HG02970 (cell line): ENCODE measurements around the gene C16orf46.
A peak's percentile ranks its signal among the peaks of the same experiment; 100 is the strongest.

Experiments
- ATAC-seq: cut with Tn5 transposase; IDR thresholded peaks from one replicate; pipeline ENCODE4 v1.9.1; 2021; ENCODE audit warnings: mild to moderate bottlenecking, moderate library complexity, moderate number of reproducible peaks; ENCODE audit not compliant: unreplicated experiment, low FRiP score

The C16orf46 gene

GRCh38 chr16:81080233-81080632 is 3.2 kb upstream of the C16orf46 start:
- ATAC-seq, result no peak

- peak; percentile 84 for ATAC-seq
Observed at GRCh38 chr16:81076566-81077075, 417 bp downstream of the C16orf46 start.

DNA sequence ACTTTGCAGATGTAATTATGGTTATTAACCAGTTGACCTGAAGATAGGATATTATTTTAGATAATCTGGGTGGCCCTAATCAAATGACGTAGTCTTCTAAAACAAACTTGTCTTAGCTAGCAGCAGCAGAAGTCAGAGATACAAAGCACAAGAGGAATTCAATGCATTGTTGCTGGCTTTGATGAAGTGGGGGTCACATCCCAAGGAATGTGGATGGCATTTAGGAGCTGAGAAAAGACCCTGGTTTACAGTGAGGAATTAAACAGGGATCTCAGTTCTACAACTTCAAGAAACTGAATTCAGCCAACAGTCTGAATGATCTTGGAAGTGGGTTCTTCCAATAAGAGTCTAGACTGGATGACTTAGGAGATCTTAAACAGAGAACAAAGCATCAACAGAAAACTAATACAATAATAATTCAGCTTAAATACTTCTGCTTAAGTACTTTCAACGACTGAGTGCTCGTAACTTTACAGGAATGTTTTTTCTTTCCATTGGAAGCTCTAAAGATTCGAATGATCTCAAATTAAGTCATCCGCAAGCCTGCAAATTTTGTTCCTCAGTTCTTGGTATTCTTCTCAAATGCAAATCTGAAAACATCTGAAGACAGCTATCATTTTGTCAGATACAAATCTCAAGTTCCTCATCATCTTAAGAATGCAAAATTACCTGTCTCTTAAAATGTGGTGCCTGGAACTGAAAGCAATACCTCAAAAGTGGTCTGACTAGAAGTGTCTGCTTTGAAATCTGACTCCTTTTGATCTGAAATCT is 3.3 kb downstream of the C16orf46 start:
- no peak for ATAC-seq

DNA sequence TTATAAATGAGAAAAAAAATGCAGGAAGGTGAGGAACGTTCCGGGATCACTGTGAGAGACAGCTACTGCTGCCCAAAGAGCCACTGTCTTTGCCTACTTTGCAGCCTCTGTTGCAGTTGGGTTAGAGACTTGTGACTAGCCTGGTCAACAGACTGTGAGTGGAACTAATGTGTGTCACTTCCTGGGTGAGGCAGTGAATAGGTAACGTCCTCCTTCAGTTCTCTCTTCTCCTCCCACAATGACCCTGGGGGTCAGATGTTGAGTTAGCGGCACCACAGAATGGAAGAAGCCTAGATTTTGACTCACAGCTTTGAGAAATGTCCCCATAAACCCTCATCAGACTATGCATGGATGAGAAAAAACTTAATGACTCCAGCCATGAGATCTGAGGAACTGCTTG is 5.2 kb downstream of the C16orf46 start:
- no peak for ATAC-seq

DNA sequence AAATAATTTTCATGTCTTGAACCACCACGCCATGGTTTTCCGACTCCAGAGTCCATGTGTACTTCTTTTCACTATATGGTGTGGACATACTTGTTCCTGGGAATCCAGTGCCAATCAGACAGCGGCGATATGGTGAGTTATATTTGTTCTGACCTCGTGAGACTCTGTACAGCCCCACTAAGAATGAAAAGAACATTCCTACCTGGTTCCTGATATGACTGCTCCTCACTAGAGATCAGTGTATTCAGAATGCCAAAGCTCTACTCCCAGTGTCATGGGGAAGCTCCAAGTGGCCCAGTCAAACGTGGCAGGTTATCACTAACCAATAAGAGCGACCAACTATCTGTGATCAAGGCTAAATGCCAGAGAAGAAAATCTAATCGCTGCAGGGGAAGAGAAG is 6.1 kb downstream of the C16orf46 start:
- no peak for ATAC-seq

- no peak for ATAC-seq
Observed at GRCh38 chr16:81069063-81069462, 8.0 kb downstream of the C16orf46 start.

DNA sequence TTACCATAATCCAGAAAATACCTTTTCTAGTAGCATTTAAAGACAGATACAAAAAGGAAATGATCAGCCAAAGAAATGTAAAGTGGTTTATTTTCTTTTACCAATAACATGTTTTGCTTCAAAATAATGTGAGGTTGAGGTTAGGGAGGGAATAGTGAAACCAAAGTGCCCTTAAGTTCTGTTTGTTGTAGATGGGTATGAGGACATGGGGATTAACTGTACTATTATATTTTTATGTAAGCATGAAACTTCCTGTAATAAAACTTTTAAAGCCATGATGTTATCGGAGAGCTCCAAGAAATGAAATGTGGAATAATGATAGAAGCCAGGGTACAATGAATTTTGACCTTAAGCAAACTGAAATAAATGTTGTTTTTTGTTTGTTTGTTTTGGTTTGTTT is 9.9 kb downstream of the C16orf46 start:
- no peak for ATAC-seq

- ATAC-seq, result no peak
Observed at GRCh38 chr16:81066681-81067080, 10.4 kb downstream of the C16orf46 start.

DNA sequence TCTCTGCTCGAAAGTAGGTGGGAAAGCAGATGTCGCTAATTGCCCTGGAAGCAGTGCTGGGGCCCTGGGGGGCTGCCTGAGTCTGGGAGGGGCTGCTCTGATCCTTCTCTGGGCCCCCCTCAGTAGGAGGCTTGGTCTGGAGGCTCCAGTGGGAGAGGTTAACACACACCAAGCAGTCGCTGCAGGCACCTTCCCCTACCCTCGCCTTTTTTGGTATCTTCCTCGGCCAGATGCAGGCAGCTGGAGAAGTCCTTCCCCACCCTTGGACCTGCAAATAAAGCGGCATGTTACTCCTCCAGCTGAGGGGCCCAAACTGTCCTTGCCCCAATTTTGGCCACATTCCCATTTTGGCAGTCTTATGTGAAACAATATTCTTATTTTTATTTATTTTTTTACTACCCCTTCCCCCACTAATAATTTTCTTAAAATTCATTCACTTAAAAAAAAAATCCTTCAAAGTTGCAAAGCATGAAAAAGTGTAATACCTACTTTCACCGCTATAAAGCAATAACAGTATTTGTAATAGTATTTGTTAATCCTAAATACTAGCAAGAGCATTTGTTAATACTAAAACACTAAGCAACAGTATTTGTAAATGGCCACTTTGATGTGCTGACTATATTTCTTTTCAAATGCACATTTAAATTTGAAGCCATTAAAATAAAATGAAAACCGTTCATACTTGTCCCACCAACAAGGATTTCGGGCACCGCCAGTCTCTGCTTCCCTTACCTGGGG is 15.0 kb downstream of the C16orf46 start:
- ATAC-seq, result no peak

GRCh38 chr16:81061307-81061640 is 15.8 kb downstream of the C16orf46 start:
- ATAC-seq, result no peak

GRCh38 chr16:81060576-81061306 is 16.3 kb downstream of the C16orf46 start:
- ATAC-seq, result no peak

GRCh38 chr16:81053761-81054160 is 23.3 kb downstream of the C16orf46 start:
- no peak for ATAC-seq

- ATAC-seq, result no peak
Observed at GRCh38 chr16:81042821-81043220, 34.2 kb downstream of the C16orf46 start.

- ATAC-seq, result no peak
Observed at GRCh38 chr16:81041696-81042095, 35.3 kb downstream of the C16orf46 start.

DNA sequence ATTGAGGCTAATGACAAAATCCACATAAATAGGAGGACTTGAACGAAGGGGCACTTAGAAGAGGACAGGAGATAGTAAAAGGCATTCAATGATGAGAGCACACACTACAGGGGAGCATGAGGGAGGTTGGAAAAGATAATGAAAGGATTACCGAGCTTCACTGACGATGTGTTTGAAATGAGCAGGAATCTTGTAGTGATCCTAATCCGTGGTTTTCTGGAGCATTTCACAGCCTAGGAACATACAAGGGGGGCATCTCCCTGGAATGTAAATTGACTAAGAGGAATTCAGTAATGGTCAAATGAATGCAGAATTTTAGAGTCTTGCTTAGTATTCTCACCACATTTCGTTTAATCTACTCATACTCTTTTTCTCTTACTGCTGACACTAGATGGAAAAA is 36.2 kb downstream of the C16orf46 start:
- no peak for ATAC-seq

GRCh38 chr16:81040131-81040530 is 36.9 kb downstream of the C16orf46 start:
- ATAC-seq, result no peak

GRCh38 chr16:81036751-81037350 is 40.2 kb downstream of the C16orf46 start:
- ATAC-seq, result no peak

DNA sequence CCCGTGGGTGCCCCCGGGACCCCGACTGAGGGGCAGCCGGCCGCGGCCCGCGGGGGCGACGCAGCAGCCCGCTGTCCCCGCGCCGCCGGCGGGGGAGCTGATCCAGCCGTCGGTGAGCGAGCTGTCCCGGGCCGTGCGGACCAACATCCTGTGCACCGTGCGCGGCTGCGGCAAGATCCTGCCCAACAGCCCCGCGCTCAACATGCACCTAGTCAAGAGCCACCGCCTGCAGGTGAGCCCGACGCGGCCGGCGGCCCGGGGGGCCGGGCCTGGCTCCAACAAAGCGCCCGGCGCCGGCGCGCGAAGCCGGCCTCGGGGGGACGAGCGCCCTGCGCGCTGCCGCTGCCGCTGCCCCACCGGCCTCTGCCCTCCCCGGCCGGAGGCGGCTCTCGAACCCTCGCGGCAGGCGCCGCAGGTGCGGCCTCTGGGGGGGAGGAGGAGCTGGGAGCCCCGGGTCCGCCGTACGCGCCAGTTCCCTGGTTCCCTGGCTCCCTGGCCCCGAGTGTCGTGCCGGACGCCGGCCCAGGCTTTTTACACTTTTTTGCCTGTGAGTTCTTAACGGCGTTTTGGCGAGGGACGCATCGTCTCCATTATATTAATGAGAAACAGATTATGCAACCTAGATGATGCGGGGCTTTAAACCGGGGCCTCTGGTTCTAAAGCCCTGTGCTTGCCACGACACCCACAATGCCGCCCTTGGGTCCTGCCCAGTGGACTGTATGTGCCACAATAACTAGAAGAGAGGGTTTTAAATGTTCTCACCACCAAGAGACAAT is 40.9 kb downstream of the C16orf46 start:
- ATAC-seq, result peak; percentile 51

DNA sequence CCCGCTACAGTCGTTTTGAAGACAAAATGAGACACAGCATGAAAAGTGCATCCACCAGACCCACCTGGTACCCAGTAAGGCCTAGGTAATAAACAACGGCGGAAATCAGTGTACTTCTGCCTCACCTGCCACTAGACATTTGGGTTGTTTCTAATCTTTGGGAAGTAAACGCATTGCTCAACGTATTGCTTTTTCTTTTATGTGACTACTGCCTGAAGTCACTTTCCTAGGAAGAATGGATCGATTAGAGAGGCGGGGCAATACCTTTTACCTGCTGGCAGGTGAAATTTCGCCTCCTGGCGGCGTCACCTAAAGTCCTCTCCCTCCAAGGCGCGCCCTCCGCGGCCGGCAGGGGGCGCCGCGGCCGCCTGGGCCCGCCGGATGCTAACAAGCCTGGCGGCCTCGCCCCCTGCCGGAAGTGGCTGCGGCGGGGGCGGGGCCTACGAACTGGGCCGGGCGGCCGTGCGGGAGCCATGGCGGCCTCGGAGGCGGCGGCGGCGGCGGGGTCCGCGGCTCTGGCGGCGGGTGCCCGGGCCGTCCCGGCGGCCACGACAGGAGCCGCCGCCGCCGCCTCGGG is 41.6 kb downstream of the C16orf46 start, which contains the start of gene ATMIN:
Gene ATMIN, plus strand, starts transcription at position 445 of the 577 bp plus-strand sequence. Its CDS starts 29 bp downstream, at position 474.
- peak; percentile 82 for ATAC-seq
